ENCODE results near the gene YDJC.

The YDJC gene

GRCh38 chr22:21624880-21625791, 4.7 kb downstream of the YDJC start:
- Histone ChIP-seq H3K36me3 (ENCODE audit: control insufficient read depth, insufficient read depth, low read length) (peaks cover 27% of the 10 kb centered on the region), H3K27me3 (replicated peaks; ENCODE audit: control insufficient read depth, insufficient read depth, low read length) (no peaks in the 10 kb centered on the region), H3K4me3 (replicated peaks; ENCODE audit: low read depth, low read length) (no peak overlapping the region)
- no peak for TF ChIP-seq CTCF (IDR thresholded peaks at IDR 0.05; ENCODE audit: insufficient read depth, low read length, poor library complexity, severe bottlenecking)
- DNase-seq (ENCODE audit: extremely low read depth, insufficient read length): no peak

GRCh38 chr22:21624120-21624879, 5.5 kb downstream of the YDJC start:
- TF ChIP-seq CTCF (IDR thresholded peaks at IDR 0.05; ENCODE audit: insufficient read depth, low read length, poor library complexity, severe bottlenecking): peak; percentile 62
- peaks cover 27% of the 10 kb centered on the region for H3K36me3 ChIP-seq (ENCODE audit: control insufficient read depth, insufficient read depth, low read length)
- DNase-seq (ENCODE audit: extremely low read depth, insufficient read length): no peak

GRCh38 chr22:21623648-21623970, 6.2 kb downstream of the YDJC start:
- no peak overlapping the region for H3K4me3 ChIP-seq (replicated peaks; ENCODE audit: low read depth, low read length)
- H3K27me3 ChIP-seq (replicated peaks; ENCODE audit: control insufficient read depth, insufficient read depth, low read length): no peaks in the 10 kb centered on the region
- peaks cover 30% of the 10 kb centered on the region for H3K36me3 ChIP-seq (ENCODE audit: control insufficient read depth, insufficient read depth, low read length)
- no peak for DNase-seq (ENCODE audit: extremely low read depth, insufficient read length)
- no peak for TF ChIP-seq CTCF (IDR thresholded peaks at IDR 0.05; ENCODE audit: insufficient read depth, low read length, poor library complexity, severe bottlenecking)

More at GRCh38 chr22:21624120-21624879, 5.5 kb downstream of the YDJC start:
- Histone ChIP-seq H3K27me3 (replicated peaks; ENCODE audit: control insufficient read depth, insufficient read depth, low read length) (no peaks in the 10 kb centered on the region), H3K4me3 (replicated peaks; ENCODE audit: low read depth, low read length) (no peak overlapping the region)

GRCh38 chr22:21622919-21623647, 6.7 kb downstream of the YDJC start:
- no peak for DNase-seq (ENCODE audit: extremely low read depth, insufficient read length)
- TF ChIP-seq CTCF (IDR thresholded peaks at IDR 0.05; ENCODE audit: insufficient read depth, low read length, poor library complexity, severe bottlenecking): no peak

GRCh38 chr22:21622011-21622918, 7.6 kb downstream of the YDJC start:
- Histone ChIP-seq H3K36me3 (ENCODE audit: control insufficient read depth, insufficient read depth, low read length) (peaks cover 25% of the 10 kb centered on the region), H3K4me3 (replicated peaks; ENCODE audit: low read depth, low read length) (no peak overlapping the region)
- no peak for DNase-seq (ENCODE audit: extremely low read depth, insufficient read length)

More at GRCh38 chr22:21622919-21623647, 6.7 kb downstream of the YDJC start:
- Histone ChIP-seq H3K36me3 (ENCODE audit: control insufficient read depth, insufficient read depth, low read length) (peaks cover 28% of the 10 kb centered on the region), H3K27me3 (replicated peaks; ENCODE audit: control insufficient read depth, insufficient read depth, low read length) (no peaks in the 10 kb centered on the region), H3K4me3 (replicated peaks; ENCODE audit: low read depth, low read length) (no peak overlapping the region)

More at GRCh38 chr22:21622011-21622918, 7.6 kb downstream of the YDJC start:
- H3K27me3 ChIP-seq (replicated peaks; ENCODE audit: control insufficient read depth, insufficient read depth, low read length): no peaks in the 10 kb centered on the region
- no peak for TF ChIP-seq CTCF (IDR thresholded peaks at IDR 0.05; ENCODE audit: insufficient read depth, low read length, poor library complexity, severe bottlenecking)

Measured in GM06990 (cell line).